ENCODE measurements around the gene HOXB3. TPM values are rescaled to one million over a fixed set of nuclear protein-coding genes. Genes with fewer than 3 reads are reported as not detected.
"Not testable (repeated sequence)": the region's sequence is repeated elsewhere in the genome, so short reads cannot be mapped to it uniquely, and the experiment has no call there.

HOXB3 gene
- total RNA-seq, 2 experiments from 2014 or later: 11.9 to 12.9 TPM

GRCh38 chr17:48520631-48521079 lies 69.4 kb downstream of the HOXB3 start:
- Mint-ChIP-seq H3K9me3 (ENCODE audit: low read depth) (no peaks in the 10 kb centered on the region), H3K27me3 (peaks cover 64% of the 10 kb centered on the region), H3K4me3 (no peak overlapping the region), H3K36me3 (no peaks in the 10 kb centered on the region), H3K4me1 (peaks cover 17% of the 10 kb centered on the region), H3K27ac (no peak overlapping the region)
- no peak for DNase-seq
- CTCF ChIA-PET: interaction anchor here (0.7 to 2.6 kb wide), 4 partner anchors 14 to 28 kb away, joined by 3 to 9 read pairs (median 6); no protein-coding TSS in a partner anchor
- ATAC-seq: no peak

GRCh38 chr17:48519427-48519826 lies 70.6 kb downstream of the HOXB3 start:
- H3K27me3 Mint-ChIP-seq: peaks cover 64% of the 10 kb centered on the region
- no peaks in the 10 kb centered on the region for H3K9me3 Mint-ChIP-seq (ENCODE audit: low read depth)
- peaks cover 26% of the 10 kb centered on the region for H3K4me1 Mint-ChIP-seq
- H3K4me3 Mint-ChIP-seq: no peak overlapping the region
- DNase-seq (no peak), ATAC-seq (no peak)
- peak overlapping the region; percentile 33 for H3K27ac Mint-ChIP-seq
- CTCF ChIA-PET: interaction anchor here (1.0 kb wide), 1 partner anchor 211 kb away, joined by 3 read pairs; no protein-coding TSS in a partner anchor
- H3K36me3 Mint-ChIP-seq: no peaks in the 10 kb centered on the region

GRCh38 chr17:48517478-48517877 lies 72.6 kb downstream of the HOXB3 start:
- H3K27me3 Mint-ChIP-seq: peaks cover 52% of the 10 kb centered on the region
- no peak overlapping the region for H3K4me3 Mint-ChIP-seq
- H3K27ac Mint-ChIP-seq: no peak overlapping the region
- CTCF ChIA-PET: no interaction called here
- H3K4me1 Mint-ChIP-seq: peaks cover 45% of the 10 kb centered on the region
- H3K36me3 Mint-ChIP-seq: no peaks in the 10 kb centered on the region
- no peak for DNase-seq
- no peak for ATAC-seq
- no peaks in the 10 kb centered on the region for H3K9me3 Mint-ChIP-seq (ENCODE audit: low read depth)

DNA sequence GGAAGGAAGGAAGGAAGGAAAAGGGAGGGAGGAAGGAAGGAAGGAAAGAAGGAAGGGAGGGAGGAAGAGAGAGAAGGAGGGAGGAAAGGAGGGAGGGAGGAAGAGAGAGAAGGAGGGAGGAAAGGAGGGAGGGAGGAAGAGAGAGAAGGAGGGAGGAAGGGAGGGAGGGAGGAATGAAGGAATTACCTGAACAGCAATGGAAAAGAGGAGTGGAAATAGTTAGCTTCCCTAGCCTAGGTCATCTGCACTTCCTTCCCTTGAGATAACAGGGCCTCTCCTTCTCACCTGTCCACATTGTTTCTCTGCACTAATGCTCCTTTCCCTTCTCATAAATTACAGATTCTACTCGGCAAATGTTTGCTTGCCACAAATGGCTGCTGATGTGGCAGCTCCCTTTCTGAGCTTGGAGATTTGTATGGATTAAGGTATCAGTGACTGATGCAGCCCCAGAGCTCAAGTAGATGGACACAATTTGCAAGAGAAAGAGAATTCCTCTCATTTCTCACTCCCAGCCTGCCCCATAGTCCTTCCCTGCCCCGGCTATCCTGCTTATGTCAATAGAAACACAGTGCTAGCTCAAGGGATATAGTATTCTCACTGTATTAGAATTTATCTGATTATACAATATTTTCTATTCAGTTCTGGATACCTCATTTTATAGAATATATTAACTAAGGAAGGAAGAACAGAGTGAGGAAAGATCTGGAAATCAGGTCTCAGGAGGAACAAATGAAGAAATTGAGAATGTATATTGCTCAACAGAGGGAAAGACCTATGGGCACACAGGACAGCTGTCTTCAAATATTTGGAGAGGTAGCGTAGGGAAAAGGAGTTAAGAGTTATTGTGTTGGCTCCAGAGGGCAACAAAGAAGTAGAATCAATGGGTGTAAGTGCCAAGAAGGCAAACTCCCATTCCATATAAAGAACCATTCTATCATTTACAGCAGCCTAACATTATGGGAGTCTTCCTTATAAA lies 73.8 kb downstream of the HOXB3 start:
- Mint-ChIP-seq H3K4me3 (no peak overlapping the region), H3K27me3 (peaks cover 49% of the 10 kb centered on the region), H3K27ac (no peak overlapping the region), H3K36me3 (no peaks in the 10 kb centered on the region), H3K4me1 (peaks cover 56% of the 10 kb centered on the region), H3K9me3 (ENCODE audit: low read depth) (no peaks in the 10 kb centered on the region)
- DNase-seq (no peak), ATAC-seq (no peak)
- CTCF ChIA-PET: interaction anchor here (0.7 to 1.2 kb wide), 2 partner anchors 23 to 55 kb away, joined by 4 to 7 read pairs; no protein-coding TSS in a partner anchor

- CTCF ChIA-PET: interaction anchor here (1.3 to 3.4 kb wide), 3 partner anchors 22 to 62 kb away, joined by 3 to 16 read pairs (median 5); no protein-coding TSS in a partner anchor
- Mint-ChIP-seq H3K4me1 (peaks cover 64% of the 10 kb centered on the region), H3K27ac (no peak overlapping the region), H3K9me3 (ENCODE audit: low read depth) (no peaks in the 10 kb centered on the region), H3K36me3 (no peaks in the 10 kb centered on the region), H3K27me3 (peaks cover 36% of the 10 kb centered on the region), H3K4me3 (no peak overlapping the region)
- ATAC-seq (no peak), DNase-seq (peak; percentile 48)
Observed at GRCh38 chr17:48514477-48514876, 75.6 kb downstream of the HOXB3 start.

DNA sequence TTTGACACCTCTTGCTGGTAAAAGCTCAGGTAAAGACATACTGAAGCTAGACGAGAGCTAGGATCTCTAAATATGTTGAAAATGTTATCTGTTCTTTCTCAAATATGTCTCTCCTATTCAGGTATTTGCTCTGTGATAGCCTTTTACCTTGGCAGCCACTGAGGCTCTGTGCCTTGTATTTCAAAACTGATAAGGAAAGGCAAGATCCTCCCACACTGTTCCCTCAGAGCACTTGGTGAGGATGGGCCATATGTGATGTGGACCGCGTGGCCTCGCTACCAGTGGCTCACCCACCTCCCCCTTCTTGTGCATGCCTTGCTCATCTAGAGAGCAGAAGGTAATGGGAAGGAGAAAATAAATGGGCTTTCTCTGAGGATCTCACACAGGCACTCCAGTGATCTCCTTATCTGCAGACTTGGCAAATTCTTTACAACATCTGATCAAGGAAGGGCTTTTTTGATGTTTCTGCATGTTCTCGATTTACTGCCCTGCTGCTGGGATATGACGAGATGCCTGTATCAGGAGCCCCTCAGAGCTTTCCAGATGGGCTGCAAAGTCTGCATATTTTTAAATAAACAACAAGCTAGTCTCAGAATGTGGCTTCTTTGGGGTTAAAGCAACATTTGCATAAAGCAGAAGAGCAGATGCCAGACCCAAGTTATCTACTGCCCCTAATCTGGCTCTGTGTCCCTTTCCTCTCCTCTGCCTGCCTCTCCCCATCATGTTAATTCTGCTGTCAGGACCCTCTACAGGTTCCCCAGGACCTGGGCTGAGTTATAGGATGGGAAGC lies 76.2 kb downstream of the HOXB3 start:
- peaks cover 1% of the 10 kb centered on the region for H3K36me3 Mint-ChIP-seq
- ATAC-seq (no peak), DNase-seq (no peak)
- CTCF ChIA-PET: interaction anchor here (0.6 to 3.4 kb wide), 9 partner anchors 9 to 162 kb away, joined by 3 to 16 read pairs (median 3); partner anchors contain the start of gene HOXB5
- peaks cover 64% of the 10 kb centered on the region for H3K4me1 Mint-ChIP-seq
- H3K4me3 Mint-ChIP-seq: no peak overlapping the region
- no peaks in the 10 kb centered on the region for H3K9me3 Mint-ChIP-seq (ENCODE audit: low read depth)
- peaks cover 35% of the 10 kb centered on the region for H3K27me3 Mint-ChIP-seq
- no peak overlapping the region for H3K27ac Mint-ChIP-seq

- no peaks in the 10 kb centered on the region for H3K9me3 Mint-ChIP-seq (ENCODE audit: low read depth)
- H3K4me3 Mint-ChIP-seq: peak overlapping the region; percentile 34
- peaks cover 34% of the 10 kb centered on the region for H3K27me3 Mint-ChIP-seq
- H3K4me1 Mint-ChIP-seq: peaks cover 62% of the 10 kb centered on the region
- DNase-seq (no peak), ATAC-seq (peak; percentile 18)
- peaks cover 1% of the 10 kb centered on the region for H3K36me3 Mint-ChIP-seq
- CTCF ChIA-PET: interaction anchor here (0.6 to 3.4 kb wide), 9 partner anchors 8 to 161 kb away, joined by 3 to 16 read pairs (median 3); partner anchors contain the start of gene HOXB5
- H3K27ac Mint-ChIP-seq: peak overlapping the region; percentile 79
Observed at GRCh38 chr17:48513097-48513496, 76.9 kb downstream of the HOXB3 start.

DNA sequence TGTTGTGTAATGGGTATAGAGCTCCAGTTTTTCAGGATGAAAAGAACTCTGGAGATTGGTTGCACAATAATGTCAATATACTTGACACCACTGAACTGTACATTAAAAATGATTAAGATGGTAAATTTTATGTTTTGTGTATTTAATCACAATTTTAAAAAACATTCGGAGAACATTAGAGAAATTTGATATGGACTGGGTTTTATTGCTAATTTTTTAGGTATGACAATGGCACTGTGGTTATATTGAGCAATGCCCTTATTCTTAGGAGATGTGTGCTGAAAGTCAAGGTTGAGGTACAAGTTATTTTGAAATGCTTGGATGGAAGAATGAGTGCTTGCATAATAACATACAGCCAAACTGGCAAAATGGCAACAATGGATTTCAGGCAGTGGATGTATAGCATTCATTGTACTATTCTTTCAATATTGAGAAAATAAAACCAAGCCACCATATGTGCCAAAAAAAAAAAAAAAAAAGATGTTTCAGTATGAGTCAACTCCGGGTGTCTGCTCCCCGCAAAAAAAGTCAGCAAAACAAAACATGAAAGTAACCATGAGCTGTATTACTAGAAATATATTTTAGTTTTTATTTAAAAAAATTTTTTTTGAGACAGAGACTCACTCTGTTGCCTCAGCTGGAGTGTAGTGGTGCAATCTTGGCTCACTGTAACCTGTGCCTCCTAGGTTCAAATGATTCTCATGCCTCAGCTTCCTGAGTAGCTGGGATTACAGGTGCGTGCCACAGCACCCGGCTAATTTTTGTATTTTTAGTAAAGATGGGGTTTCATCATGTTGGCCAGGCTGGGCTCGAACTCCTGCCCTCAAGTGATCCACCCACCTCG lies 79.1 kb downstream of the HOXB3 start:
- Mint-ChIP-seq H3K27me3 (peaks cover 17% of the 10 kb centered on the region), H3K36me3 (peaks cover 1% of the 10 kb centered on the region), H3K4me3 (peak overlapping the region; percentile 49), H3K4me1 (peaks cover 66% of the 10 kb centered on the region), H3K9me3 (ENCODE audit: low read depth) (no peaks in the 10 kb centered on the region), H3K27ac (peak overlapping the region; percentile 85)
- CTCF ChIA-PET: interaction anchor here (0.6 to 1.5 kb wide), 10 partner anchors 12 to 540 kb away, joined by 3 to 7 read pairs (median 4); partner anchors contain the start of gene CDK5RAP3
- peak; percentile 78 for ATAC-seq
- peak; percentile 57 for DNase-seq

- CTCF ChIA-PET: interaction anchor here (1.1 to 1.5 kb wide), 5 partner anchors 13 to 540 kb away, joined by 3 to 7 read pairs (median 5); partner anchors contain the start of gene CDK5RAP3
Observed at GRCh38 chr17:48510381-48510760, 79.7 kb downstream of the HOXB3 start.

DNA sequence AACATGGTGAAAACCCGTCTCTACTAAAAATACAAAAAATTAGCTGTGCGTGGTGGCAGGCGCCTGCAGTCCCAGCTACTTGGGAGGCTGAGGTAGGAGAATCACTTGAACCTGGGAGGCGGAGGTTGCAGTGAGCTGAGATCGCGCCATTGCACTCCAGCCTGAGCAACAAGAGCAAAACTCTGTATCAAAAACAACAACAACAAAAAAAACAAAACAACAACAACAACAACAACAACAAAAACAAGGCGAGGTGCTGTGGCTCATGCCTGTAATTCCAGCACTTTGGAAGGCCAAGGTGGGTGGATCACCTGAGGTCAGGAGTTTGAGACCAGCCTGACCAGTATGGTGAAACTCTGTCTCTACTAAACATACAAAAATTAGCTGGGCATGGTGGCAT lies 80.3 kb downstream of the HOXB3 start:
- peaks cover 73% of the 10 kb centered on the region for H3K4me1 Mint-ChIP-seq
- CTCF ChIA-PET; H3K27ac Mint-ChIP-seq; H3K36me3 Mint-ChIP-seq; H3K4me3 Mint-ChIP-seq; H3K9me3 Mint-ChIP-seq (ENCODE audit: low read depth); H3K27me3 Mint-ChIP-seq; ATAC-seq; DNase-seq: not testable (repeated sequence)

More at GRCh38 chr17:48510381-48510760, 79.7 kb downstream of the HOXB3 start:
- Mint-ChIP-seq H3K9me3 (ENCODE audit: low read depth) (no peaks in the 10 kb centered on the region), H3K4me3 (no peak overlapping the region), H3K4me1 (peaks cover 72% of the 10 kb centered on the region), H3K27me3 (peaks cover 11% of the 10 kb centered on the region), H3K27ac (peak overlapping the region; percentile 85), H3K36me3 (peaks cover 1% of the 10 kb centered on the region)
- ATAC-seq (no peak), DNase-seq (no peak)

DNA sequence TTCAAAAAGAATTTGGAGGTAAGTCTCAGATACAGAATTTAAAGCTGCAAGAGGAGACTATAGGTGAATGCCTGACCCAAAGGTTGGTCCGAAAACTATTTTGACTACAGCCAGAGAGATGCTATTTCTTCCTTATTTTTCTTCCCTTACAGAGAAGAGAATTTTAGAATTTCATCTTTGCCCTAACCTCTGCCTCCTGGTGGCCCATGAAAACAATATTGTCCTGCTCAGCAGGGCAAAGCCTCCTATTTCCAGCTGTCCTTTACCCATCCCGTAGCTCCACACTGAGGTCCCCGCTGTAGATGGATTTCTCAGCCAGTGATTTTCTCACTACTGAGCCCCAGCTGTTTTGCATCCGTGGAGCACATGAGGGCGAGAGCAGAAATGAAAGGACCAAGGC lies 83.8 kb downstream of the HOXB3 start:
- H3K36me3 Mint-ChIP-seq: peaks cover 1% of the 10 kb centered on the region
- H3K4me1 Mint-ChIP-seq: peaks cover 45% of the 10 kb centered on the region
- no peak for DNase-seq
- H3K27ac Mint-ChIP-seq: peak overlapping the region; percentile 82
- CTCF ChIA-PET: interaction anchor here (0.6 to 5.2 kb wide), 10 partner anchors 14 to 157 kb away, joined by 3 to 43 read pairs (median 4); partner anchors contain the start of gene HOXB5
- H3K27me3 Mint-ChIP-seq: peaks cover 11% of the 10 kb centered on the region
- H3K9me3 Mint-ChIP-seq (ENCODE audit: low read depth): no peaks in the 10 kb centered on the region
- no peak overlapping the region for H3K4me3 Mint-ChIP-seq
- no peak for ATAC-seq

GRCh38 chr17:48505788-48506187 lies 84.3 kb downstream of the HOXB3 start:
- DNase-seq (peak; percentile 88), ATAC-seq (peak; percentile 98)
- Mint-ChIP-seq H3K27ac (peak overlapping the region; percentile 82), H3K36me3 (peaks cover 1% of the 10 kb centered on the region), H3K9me3 (ENCODE audit: low read depth) (no peaks in the 10 kb centered on the region), H3K27me3 (peaks cover 15% of the 10 kb centered on the region), H3K4me1 (peaks cover 41% of the 10 kb centered on the region), H3K4me3 (no peak overlapping the region)
- CTCF ChIA-PET: interaction anchor here (0.6 to 5.2 kb wide), 13 partner anchors 8 to 165 kb away, joined by 3 to 43 read pairs (median 4); partner anchors contain the start of gene HOXB5
